ENCODE data around the gene BAZ2B.

DNA sequence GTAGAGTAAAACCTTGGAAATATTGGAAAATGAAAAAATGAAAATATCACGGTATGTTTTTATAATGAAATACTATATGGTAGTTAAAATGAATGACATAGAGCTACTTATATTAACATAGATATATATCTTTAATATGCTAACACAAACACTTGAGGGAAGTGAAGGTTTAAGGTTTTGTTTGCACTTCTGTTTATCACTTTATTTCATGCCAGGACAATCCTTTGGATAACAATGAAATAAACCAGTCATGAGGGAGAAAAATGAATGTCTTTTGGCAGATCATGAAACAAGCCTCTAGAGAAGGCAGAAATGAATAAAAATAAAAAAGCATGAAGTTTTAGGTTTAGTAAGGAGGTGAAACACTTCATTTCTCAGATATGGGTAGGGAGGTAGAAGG lies 89.9 kb downstream of the BAZ2B start:
- no peak for TF ChIP-seq NFE2L1 (CRISPR knock-in tag; IDR thresholded peaks at IDR 0.05)
- TF ChIP-seq, protein P1, sequence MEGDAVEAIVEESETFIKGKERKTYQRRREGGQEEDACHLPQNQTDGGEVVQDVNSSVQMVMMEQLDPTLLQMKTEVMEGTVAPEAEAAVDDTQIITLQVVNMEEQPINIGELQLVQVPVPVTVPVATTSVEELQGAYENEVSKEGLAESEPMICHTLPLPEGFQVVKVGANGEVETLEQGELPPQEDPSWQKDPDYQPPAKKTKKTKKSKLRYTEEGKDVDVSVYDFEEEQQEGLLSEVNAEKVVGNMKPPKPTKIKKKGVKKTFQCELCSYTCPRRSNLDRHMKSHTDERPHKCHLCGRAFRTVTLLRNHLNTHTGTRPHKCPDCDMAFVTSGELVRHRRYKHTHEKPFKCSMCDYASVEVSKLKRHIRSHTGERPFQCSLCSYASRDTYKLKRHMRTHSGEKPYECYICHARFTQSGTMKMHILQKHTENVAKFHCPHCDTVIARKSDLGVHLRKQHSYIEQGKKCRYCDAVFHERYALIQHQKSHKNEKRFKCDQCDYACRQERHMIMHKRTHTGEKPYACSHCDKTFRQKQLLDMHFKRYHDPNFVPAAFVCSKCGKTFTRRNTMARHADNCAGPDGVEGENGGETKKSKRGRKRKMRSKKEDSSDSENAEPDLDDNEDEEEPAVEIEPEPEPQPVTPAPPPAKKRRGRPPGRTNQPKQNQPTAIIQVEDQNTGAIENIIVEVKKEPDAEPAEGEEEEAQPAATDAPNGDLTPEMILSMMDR (IDR thresholded peaks at IDR 0.05): no peak
- no peak for TF ChIP-seq JUN (CRISPR knock-in tag; IDR thresholded peaks at IDR 0.05)
- no peak for TF ChIP-seq ZNF121 (CRISPR knock-in tag; IDR thresholded peaks at IDR 0.05)
- TF ChIP-seq ETV6 (CRISPR knock-in tag; IDR thresholded peaks at IDR 0.05): no peak
- TF ChIP-seq, protein P2, sequence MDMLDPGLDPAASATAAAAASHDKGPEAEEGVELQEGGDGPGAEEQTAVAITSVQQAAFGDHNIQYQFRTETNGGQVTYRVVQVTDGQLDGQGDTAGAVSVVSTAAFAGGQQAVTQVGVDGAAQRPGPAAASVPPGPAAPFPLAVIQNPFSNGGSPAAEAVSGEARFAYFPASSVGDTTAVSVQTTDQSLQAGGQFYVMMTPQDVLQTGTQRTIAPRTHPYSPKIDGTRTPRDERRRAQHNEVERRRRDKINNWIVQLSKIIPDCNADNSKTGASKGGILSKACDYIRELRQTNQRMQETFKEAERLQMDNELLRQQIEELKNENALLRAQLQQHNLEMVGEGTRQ (CRISPR knock-in tag; IDR thresholded peaks at IDR 0.05): no peak
- TF ChIP-seq ZNF219 (CRISPR knock-in tag; IDR thresholded peaks at IDR 0.05; ENCODE audit: borderline replicate concordance): no peak
- TF ChIP-seq, protein P3, sequence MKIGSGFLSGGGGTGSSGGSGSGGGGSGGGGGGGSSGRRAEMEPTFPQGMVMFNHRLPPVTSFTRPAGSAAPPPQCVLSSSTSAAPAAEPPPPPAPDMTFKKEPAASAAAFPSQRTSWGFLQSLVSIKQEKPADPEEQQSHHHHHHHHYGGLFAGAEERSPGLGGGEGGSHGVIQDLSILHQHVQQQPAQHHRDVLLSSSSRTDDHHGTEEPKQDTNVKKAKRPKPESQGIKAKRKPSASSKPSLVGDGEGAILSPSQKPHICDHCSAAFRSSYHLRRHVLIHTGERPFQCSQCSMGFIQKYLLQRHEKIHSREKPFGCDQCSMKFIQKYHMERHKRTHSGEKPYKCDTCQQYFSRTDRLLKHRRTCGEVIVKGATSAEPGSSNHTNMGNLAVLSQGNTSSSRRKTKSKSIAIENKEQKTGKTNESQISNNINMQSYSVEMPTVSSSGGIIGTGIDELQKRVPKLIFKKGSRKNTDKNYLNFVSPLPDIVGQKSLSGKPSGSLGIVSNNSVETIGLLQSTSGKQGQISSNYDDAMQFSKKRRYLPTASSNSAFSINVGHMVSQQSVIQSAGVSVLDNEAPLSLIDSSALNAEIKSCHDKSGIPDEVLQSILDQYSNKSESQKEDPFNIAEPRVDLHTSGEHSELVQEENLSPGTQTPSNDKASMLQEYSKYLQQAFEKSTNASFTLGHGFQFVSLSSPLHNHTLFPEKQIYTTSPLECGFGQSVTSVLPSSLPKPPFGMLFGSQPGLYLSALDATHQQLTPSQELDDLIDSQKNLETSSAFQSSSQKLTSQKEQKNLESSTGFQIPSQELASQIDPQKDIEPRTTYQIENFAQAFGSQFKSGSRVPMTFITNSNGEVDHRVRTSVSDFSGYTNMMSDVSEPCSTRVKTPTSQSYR (CRISPR knock-in tag; IDR thresholded peaks at IDR 0.05): no peak
- TF ChIP-seq CREM (CRISPR knock-in tag; IDR thresholded peaks at IDR 0.05): no peak
- no peak for TF ChIP-seq E2F5 (CRISPR knock-in tag; IDR thresholded peaks at IDR 0.05)

Measured in WTC11 (cell line).